ENCODE data around the gene MUC21.
"Not testable (repeated sequence)": the region's sequence is repeated elsewhere in the genome, so short reads cannot be mapped to it uniquely, and the experiment has no call there.

Gene MUC21

GRCh38 chr6:30966154-30966553 lies 17.4 kb upstream of the MUC21 start:
- H3K27me3 ChIP-seq, result peaks cover 0 to 12% of the 10 kb centered on the region in 2 donors
- intact Hi-C loops (cut with DNase I; ENCODE audit: low total_unique reads), result no loop called here
- no peak for DNase-seq
- no peak for TF ChIP-seq CTCF (IDR thresholded peaks at IDR 0.05)
- no peaks in the 10 kb centered on the region for H3K9me3 ChIP-seq
- H3K4me3 ChIP-seq, result no peak overlapping the region
- no peaks in the 10 kb centered on the region for H3K4me1 ChIP-seq
- H3K27ac ChIP-seq, result no peak overlapping the region
- no peaks in the 10 kb centered on the region for H3K36me3 ChIP-seq

- DNase-seq, result peak in 1 of 2 donors; percentile 30
- H3K36me3 ChIP-seq; H3K27ac ChIP-seq; intact Hi-C loops (cut with DNase I; ENCODE audit: low total_unique reads); H3K4me1 ChIP-seq; H3K9me3 ChIP-seq; H3K4me3 ChIP-seq: not testable (repeated sequence)
- peaks cover 0 to 21% of the 10 kb centered on the region in 2 donors for H3K27me3 ChIP-seq
Observed at GRCh38 chr6:30969171-30969570, 14.3 kb upstream of the MUC21 start.

- intact Hi-C loops (cut with DNase I; ENCODE audit: low total_unique reads), result no loop called here
- Histone ChIP-seq H3K4me1 (no peaks in the 10 kb centered on the region), H3K36me3 (no peaks in the 10 kb centered on the region), H3K27me3 (peaks cover 0 to 15% of the 10 kb centered on the region in 2 donors), H3K27ac (no peak overlapping the region), H3K4me3 (no peak overlapping the region), H3K9me3 (no peaks in the 10 kb centered on the region)
- DNase-seq, result no peak
- no peak for TF ChIP-seq CTCF (IDR thresholded peaks at IDR 0.05)
Observed at GRCh38 chr6:30970946-30971345, 12.6 kb upstream of the MUC21 start.

GRCh38 chr6:30972816-30973215 lies 10.7 kb upstream of the MUC21 start:
- Histone ChIP-seq H3K4me3 (no peak overlapping the region), H3K27me3 (peaks cover 0 to 13% of the 10 kb centered on the region in 2 donors), H3K9me3 (no peaks in the 10 kb centered on the region), H3K4me1 (no peaks in the 10 kb centered on the region), H3K36me3 (no peaks in the 10 kb centered on the region), H3K27ac (no peak overlapping the region)
- intact Hi-C loops (cut with DNase I; ENCODE audit: low total_unique reads), result no loop called here
- no peak for DNase-seq
- TF ChIP-seq CTCF (IDR thresholded peaks at IDR 0.05), result no peak

- intact Hi-C loops (cut with DNase I; ENCODE audit: low total_unique reads), result no loop called here
- no peak overlapping the region for H3K27ac ChIP-seq
- peaks cover 0 to 13% of the 10 kb centered on the region in 2 donors for H3K27me3 ChIP-seq
- H3K36me3 ChIP-seq, result no peaks in the 10 kb centered on the region
- no peak overlapping the region for H3K4me3 ChIP-seq
- TF ChIP-seq CTCF (IDR thresholded peaks at IDR 0.05), result no peak
- no peaks in the 10 kb centered on the region for H3K9me3 ChIP-seq
- H3K4me1 ChIP-seq, result peaks cover 0 to 7% (median 0%) of the 10 kb centered on the region in 4 donors
- DNase-seq, result no peak
Observed at GRCh38 chr6:30974490-30975252, 8.8 kb upstream of the MUC21 start.

GRCh38 chr6:30979141-30979540 lies 4.4 kb upstream of the MUC21 start:
- no peak for DNase-seq
- no peaks in the 10 kb centered on the region for H3K36me3 ChIP-seq
- no peak for TF ChIP-seq CTCF (IDR thresholded peaks at IDR 0.05)
- H3K9me3 ChIP-seq, result no peaks in the 10 kb centered on the region
- no peak overlapping the region for H3K27ac ChIP-seq
- intact Hi-C loops (cut with DNase I; ENCODE audit: low total_unique reads), result no loop called here
- no peak overlapping the region for H3K4me3 ChIP-seq
- H3K4me1 ChIP-seq, result peaks cover 0 to 18% (median 8%) of the 10 kb centered on the region in 4 donors
- no peaks in the 10 kb centered on the region for H3K27me3 ChIP-seq
